Caco-2 (cell line): Measurements from ENCODE around the gene NLGN1. TPM values are rescaled to one million over a fixed set of nuclear protein-coding genes. Genes with fewer than 3 reads are reported as not detected.

Source experiments
- BruUV-seq: library from RNA; stranded (reverse); fragments of 400-500 nt; replicated peaks from 2 replicates; lab custom pipeline; 2021; lab: Mats Ljungman, UMichigan
- CTCF ChIA-PET: fragments of 300-600 bp; sonication (Branson Sonifier 250); formaldehyde crosslinking; loops from one replicate; lab custom pipeline; 2022; ENCODE audit warnings: antibody characterized with exemption; lab: Charles Lee
- POLR2A ChIA-PET: fragments of 300-600 bp; sonication (Branson Sonifier 250); formaldehyde crosslinking; loops from one replicate; lab custom pipeline; 2022; ENCODE audit warnings: antibody characterized with exemption; lab: Charles Lee
- DNase-seq, 2 experiments: peaks; one replicate each; pipeline versions ENCODE4 v3.0.0 to v3.0.0-alpha.2; 2020 to 2022
- H3K27me3 ChIP-seq: replicated peaks from 2 replicates; pipeline ENCODE4 v1.6.0; 2011; ENCODE audit warnings: low read length; ENCODE audit not compliant: control insufficient read depth, insufficient read depth
- H3K36me3 ChIP-seq: 2 replicates; pipeline ENCODE4 v1.5.1; 2011; ENCODE audit warnings: low read length; ENCODE audit not compliant: control insufficient read depth, insufficient read depth
- H3K4me1 ChIP-seq: fragments of 250-450 bp; sonication (Bioruptor Pico); 2 replicates; pipeline ENCODE4 v1.5.1; 2020; ENCODE audit warnings: mild to moderate bottlenecking
- H3K4me3 ChIP-seq: 2 replicates; pipeline ENCODE4 v1.5.1; 2011; ENCODE audit warnings: low read depth, mild to moderate bottlenecking, control low read depth, low read length
- H3K9me3 ChIP-seq: fragments of 250-450 bp; sonication (Bioruptor Pico); 2 replicates; pipeline ENCODE4 v1.5.1; 2020; ENCODE audit warnings: mild to moderate bottlenecking, moderate library complexity
- H3K27ac Mint-ChIP-seq: one replicate; pipeline ENCODE4 v1.8.0; 2022; ENCODE audit warnings: mixed read lengths; ENCODE audit not compliant: unreplicated experiment
- H3K27me3 Mint-ChIP-seq: one replicate; pipeline ENCODE4 v1.8.0; 2022; ENCODE audit warnings: mixed read lengths; ENCODE audit not compliant: insufficient read depth, unreplicated experiment
- H3K36me3 Mint-ChIP-seq: one replicate; pipeline ENCODE4 v1.8.0; 2022; ENCODE audit warnings: mild to moderate bottlenecking, mixed read lengths; ENCODE audit not compliant: insufficient read depth, unreplicated experiment
- H3K4me1 Mint-ChIP-seq: one replicate; pipeline ENCODE4 v1.8.0; 2022; ENCODE audit warnings: low read depth, mixed read lengths; ENCODE audit not compliant: unreplicated experiment
- H3K4me3 Mint-ChIP-seq: one replicate; pipeline ENCODE4 v1.8.0; 2022; ENCODE audit warnings: mild to moderate bottlenecking, moderate library complexity, mixed read lengths; ENCODE audit not compliant: unreplicated experiment
- H3K9me3 Mint-ChIP-seq: one replicate; pipeline ENCODE4 v1.8.0; 2022; ENCODE audit warnings: mixed read lengths; ENCODE audit not compliant: unreplicated experiment
- CTCF ChIP-seq, 2 experiments: fragments of 200-600 bp in 1 of 2; IDR thresholded peaks; 1 replicate in 1 of 2; 2 replicates in 1 of 2; pipeline versions ENCODE4 v1.5.1 to v1.8.0; 2011 to 2022; ENCODE audit warnings: antibody characterized with exemption in 1 of 2, control low read depth in 1 of 2, inconsistent platforms in 1 of 2, low read depth in 1 of 2, low read length in 1 of 2, mild to moderate bottlenecking in 1 of 2, moderate library complexity in 1 of 2; ENCODE audit not compliant: insufficient read depth in 1 of 2, severe bottlenecking in 1 of 2, unreplicated experiment in 1 of 2
- intact Hi-C: fragments of 100-400 bp; cut with micrococcal nuclease; formaldehyde crosslinking; loops from one replicate; pipeline ENCODE4 v1.10.0; 2022; ENCODE audit not compliant: unreplicated experiment
- total RNA-seq: library from RNA; stranded (reverse); gene quantifications from 2 replicates; pipeline ENCODE4 v1.2.3, GENCODE V29; 2022

The NLGN1 gene
- total RNA-seq, 1 experiment from 2014 or later, result not detected

GRCh38 chr3:174198199-174198598 is 800.7 kb downstream of the NLGN1 start:
- BruUV-seq, result no TSS peak
- Histone ChIP-seq H3K36me3 (no peaks in the 10 kb centered on the region), H3K4me1 (peaks cover 3% of the 10 kb centered on the region; the same call in 1 of the 2 replicates), H3K27me3 (no peaks in the 10 kb centered on the region), H3K9me3 (no peaks in the 10 kb centered on the region), H3K4me3 (no peak overlapping the region)
- Mint-ChIP-seq H3K27me3 (no peaks in the 10 kb centered on the region), H3K9me3 (no peaks in the 10 kb centered on the region), H3K36me3 (no peaks in the 10 kb centered on the region), H3K4me3 (no peak overlapping the region), H3K27ac (no peak overlapping the region), H3K4me1 (peaks cover 8% of the 10 kb centered on the region)
- no peak for TF ChIP-seq CTCF (IDR thresholded peaks at IDR 0.05; ENCODE audit: insufficient read depth in 1 of 2, low read depth in 1 of 2, low read length in 1 of 2, severe bottlenecking in 1 of 2, unreplicated experiment in 1 of 2)
- POLR2A ChIA-PET, result no interaction called here
- DNase-seq, result no peak
- intact Hi-C loops, result no loop called here
- CTCF ChIA-PET, result no interaction called here

DNA sequence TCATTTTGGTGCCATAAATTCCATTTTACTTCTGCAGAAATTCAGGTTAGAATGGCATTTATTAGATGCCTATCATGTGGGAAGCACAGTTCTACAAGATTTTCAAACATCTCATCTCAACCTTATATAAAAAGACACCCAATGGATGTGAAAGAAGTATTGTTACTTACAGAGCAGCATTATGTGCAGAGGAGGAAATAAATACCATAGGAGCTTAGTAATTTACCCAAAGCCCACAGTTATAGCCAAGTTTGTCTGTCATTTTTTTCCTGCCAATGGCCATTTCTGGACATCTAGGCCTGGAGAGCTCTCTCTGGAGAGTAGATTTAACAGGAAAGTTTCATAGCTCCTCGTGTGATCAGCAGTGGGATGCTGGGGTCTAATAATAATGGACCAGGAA is 802.2 kb downstream of the NLGN1 start:
- H3K4me3 Mint-ChIP-seq, result no peak overlapping the region
- H3K27me3 Mint-ChIP-seq, result no peaks in the 10 kb centered on the region
- no peaks in the 10 kb centered on the region for H3K36me3 ChIP-seq
- BruUV-seq, result no TSS peak
- H3K9me3 ChIP-seq, result no peaks in the 10 kb centered on the region
- CTCF ChIA-PET, result no interaction called here
- no peaks in the 10 kb centered on the region for H3K9me3 Mint-ChIP-seq
- intact Hi-C loops, result no loop called here
- no peak for TF ChIP-seq CTCF (IDR thresholded peaks at IDR 0.05; ENCODE audit: insufficient read depth in 1 of 2, low read depth in 1 of 2, low read length in 1 of 2, severe bottlenecking in 1 of 2, unreplicated experiment in 1 of 2)
- POLR2A ChIA-PET, result no interaction called here
- no peaks in the 10 kb centered on the region for H3K27me3 ChIP-seq
- no peaks in the 10 kb centered on the region for H3K36me3 Mint-ChIP-seq
- H3K27ac Mint-ChIP-seq, result no peak overlapping the region
- no peak for DNase-seq
- peaks cover 3% of the 10 kb centered on the region; the same call in 1 of the 2 replicates for H3K4me1 ChIP-seq
- H3K4me1 Mint-ChIP-seq, result peaks cover 8% of the 10 kb centered on the region
- no peak overlapping the region for H3K4me3 ChIP-seq

DNA sequence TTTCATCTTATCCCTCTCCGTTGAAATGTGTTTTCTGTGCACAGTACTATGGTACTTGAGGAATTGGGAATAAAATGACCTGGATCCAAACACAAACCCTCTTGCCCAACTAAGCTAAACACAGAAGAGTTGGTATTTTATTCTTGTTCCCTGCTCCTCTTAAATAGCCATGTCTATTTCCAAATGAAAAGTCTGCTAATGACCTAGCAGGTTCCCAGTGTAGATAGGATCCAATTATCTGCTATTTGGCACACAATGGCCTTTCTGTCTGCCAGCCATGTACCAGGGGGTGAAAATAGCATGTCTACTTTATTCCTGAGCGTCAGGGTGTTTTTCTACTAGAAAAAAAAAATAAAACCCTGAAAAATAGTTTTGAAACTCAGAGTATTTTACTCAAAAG is 804.6 kb downstream of the NLGN1 start:
- Mint-ChIP-seq H3K4me3 (no peak overlapping the region), H3K27me3 (no peaks in the 10 kb centered on the region), H3K36me3 (no peaks in the 10 kb centered on the region), H3K4me1 (peaks cover 8% of the 10 kb centered on the region), H3K9me3 (no peaks in the 10 kb centered on the region), H3K27ac (no peak overlapping the region)
- Histone ChIP-seq H3K4me1 (peaks cover 3% of the 10 kb centered on the region; the same call in 1 of the 2 replicates), H3K36me3 (no peaks in the 10 kb centered on the region), H3K4me3 (no peak overlapping the region), H3K9me3 (no peaks in the 10 kb centered on the region), H3K27me3 (no peaks in the 10 kb centered on the region)
- DNase-seq, result no peak
- POLR2A ChIA-PET, result no interaction called here
- intact Hi-C loops, result no loop called here
- CTCF ChIA-PET, result no interaction called here
- no TSS peak for BruUV-seq
- TF ChIP-seq CTCF (IDR thresholded peaks at IDR 0.05; ENCODE audit: insufficient read depth in 1 of 2, low read depth in 1 of 2, low read length in 1 of 2, severe bottlenecking in 1 of 2, unreplicated experiment in 1 of 2), result no peak
